ENCODE measurements around the gene TLR10.

The TLR10 gene

GRCh38 chr4:38800961-38801450 lies 18.2 kb upstream of the TLR10 start:
- DNase-seq (ENCODE audit: low spot score): no peak
- no peak for TF ChIP-seq CTCF (IDR thresholded peaks at IDR 0.05; ENCODE audit: borderline replicate concordance, control extremely low read depth, extremely low read depth, insufficient read depth, missing control alignments)
- in situ Hi-C loops (cut with MboI; ENCODE audit: low sequenced_read_pairs, unreplicated experiment): no loop called here

GRCh38 chr4:38800366-38800765 lies 17.6 kb upstream of the TLR10 start:
- no peak for DNase-seq (ENCODE audit: low spot score)
- TF ChIP-seq CTCF (IDR thresholded peaks at IDR 0.05; ENCODE audit: borderline replicate concordance, control extremely low read depth, extremely low read depth, insufficient read depth, missing control alignments): no peak
- in situ Hi-C loops (cut with MboI; ENCODE audit: low sequenced_read_pairs, unreplicated experiment): no loop called here

GRCh38 chr4:38795087-38795486 lies 12.3 kb upstream of the TLR10 start:
- no peak for DNase-seq (ENCODE audit: low spot score)
- TF ChIP-seq CTCF (IDR thresholded peaks at IDR 0.05; ENCODE audit: borderline replicate concordance, control extremely low read depth, extremely low read depth, insufficient read depth, missing control alignments): no peak
- in situ Hi-C loops (cut with MboI; ENCODE audit: low sequenced_read_pairs, unreplicated experiment): no loop called here

GRCh38 chr4:38794051-38794450 lies 11.3 kb upstream of the TLR10 start:
- no peak for TF ChIP-seq CTCF (IDR thresholded peaks at IDR 0.05; ENCODE audit: borderline replicate concordance, control extremely low read depth, extremely low read depth, insufficient read depth, missing control alignments)
- DNase-seq (ENCODE audit: low spot score): no peak
- in situ Hi-C loops (cut with MboI; ENCODE audit: low sequenced_read_pairs, unreplicated experiment): no loop called here

- TF ChIP-seq CTCF (IDR thresholded peaks at IDR 0.05; ENCODE audit: borderline replicate concordance, control extremely low read depth, extremely low read depth, insufficient read depth, missing control alignments): no peak
- in situ Hi-C loops (cut with MboI; ENCODE audit: low sequenced_read_pairs, unreplicated experiment): no loop called here
- no peak for DNase-seq (ENCODE audit: low spot score)
These were observed 8.2 kb upstream of the TLR10 start for GRCh38 chr4:38791010-38791409.

- in situ Hi-C loops (cut with MboI; ENCODE audit: low sequenced_read_pairs, unreplicated experiment): no loop called here
These were observed 5.5 kb upstream of the TLR10 start for GRCh38 chr4:38788317-38788716.

More at GRCh38 chr4:38788317-38788716, 5.5 kb upstream of the TLR10 start:
- no peak for DNase-seq (ENCODE audit: low spot score)
- TF ChIP-seq CTCF (IDR thresholded peaks at IDR 0.05; ENCODE audit: borderline replicate concordance, control extremely low read depth, extremely low read depth, insufficient read depth, missing control alignments): no peak
